H9 (cell line): ENCODE results near the gene LONRF3. TPM values are rescaled to one million over a fixed set of nuclear protein-coding genes. Genes with fewer than 3 reads are reported as not detected.

Source experiments
- DNase-seq: peaks from one replicate; pipeline ENCODE4 v3.0.0-alpha.2; 2017
- H2AFZ ChIP-seq: one replicate; pipeline ENCODE4 v1.6.1; 2013; ENCODE audit warnings: mild to moderate bottlenecking, low read length, control low read depth, moderate library complexity
- H2AK5ac ChIP-seq: 2 replicates; pipeline ENCODE4 v1.6.1; 2013; ENCODE audit warnings: low read length, control low read depth, mixed read lengths; ENCODE audit not compliant: insufficient read length
- H2BK120ac ChIP-seq: one replicate; pipeline ENCODE4 v1.6.1; 2013; ENCODE audit warnings: low read depth, mild to moderate bottlenecking, low read length, control low read depth, inconsistent platforms; ENCODE audit not compliant: poor library complexity, severe bottlenecking
- H2BK12ac ChIP-seq: 2 replicates; pipeline ENCODE4 v1.6.1; 2013; ENCODE audit warnings: low read length, control low read depth, mixed read lengths, low read depth; ENCODE audit not compliant: insufficient read length
- H2BK15ac ChIP-seq: 2 replicates; pipeline ENCODE4 v1.6.1; 2013; ENCODE audit warnings: low read depth, low read length, control low read depth
- H2BK20ac ChIP-seq: one replicate; pipeline ENCODE4 v1.6.1; 2013; ENCODE audit warnings: low read depth, mild to moderate bottlenecking, low read length, control low read depth, inconsistent platforms; ENCODE audit not compliant: poor library complexity, severe bottlenecking
- H2BK5ac ChIP-seq: 2 replicates; pipeline ENCODE4 v1.6.1; 2013; ENCODE audit warnings: low read length, control low read depth, mixed read lengths; ENCODE audit not compliant: insufficient read length
- H3K14ac ChIP-seq: 2 replicates; pipeline ENCODE4 v1.6.1; 2013; ENCODE audit warnings: low read length, control low read depth; ENCODE audit not compliant: insufficient read depth
- H3K18ac ChIP-seq: 2 replicates; pipeline ENCODE4 v1.6.1; 2013; ENCODE audit warnings: low read depth, mild to moderate bottlenecking, mixed read lengths, low read length, control low read depth; ENCODE audit not compliant: insufficient read length
- H3K23ac ChIP-seq: 2 replicates; pipeline ENCODE4 v1.6.1; 2013; ENCODE audit warnings: low read length, control low read depth, mixed read lengths, low read depth; ENCODE audit not compliant: insufficient read length
- H3K23me2 ChIP-seq: 2 replicates; pipeline ENCODE4 v1.6.1; 2013; ENCODE audit warnings: low read depth, mild to moderate bottlenecking, mixed read lengths, low read length, control low read depth; ENCODE audit not compliant: insufficient read length, poor library complexity, severe bottlenecking
- H3K27ac ChIP-seq: 2 replicates; pipeline ENCODE4 v1.5.1; 2013; ENCODE audit warnings: low read length, control low read depth, mixed read lengths, low read depth; ENCODE audit not compliant: insufficient read length
- H3K27me3 ChIP-seq: 2 replicates; pipeline ENCODE4 v1.6.1; 2013; ENCODE audit warnings: low read length, control low read depth, inconsistent platforms; ENCODE audit not compliant: insufficient read depth
- H3K4ac ChIP-seq: 2 replicates; pipeline ENCODE4 v1.6.1; 2013; ENCODE audit warnings: low read depth, mild to moderate bottlenecking, control low read depth, inconsistent platforms, low read length, moderate library complexity
- H3K4me1 ChIP-seq: 2 replicates; pipeline ENCODE4 v1.6.1; 2013; ENCODE audit warnings: low read length, control low read depth, inconsistent platforms; ENCODE audit not compliant: insufficient read depth
- H3K4me2 ChIP-seq: 2 replicates; pipeline ENCODE4 v1.6.1; 2013; ENCODE audit warnings: low read length, control low read depth, mixed read lengths; ENCODE audit not compliant: insufficient read length, insufficient read depth
- H3K56ac ChIP-seq: 2 replicates; pipeline ENCODE4 v1.6.1; 2013; ENCODE audit warnings: low read depth, mild to moderate bottlenecking, mixed read lengths, low read length, control low read depth; ENCODE audit not compliant: insufficient read length
- H3K79me1 ChIP-seq: 2 replicates; pipeline ENCODE4 v1.6.1; 2013; ENCODE audit warnings: low read depth, mild to moderate bottlenecking, moderate library complexity, low read length, control low read depth, inconsistent platforms; ENCODE audit not compliant: insufficient read depth, poor library complexity, severe bottlenecking
- H3K79me2 ChIP-seq: 2 replicates; pipeline ENCODE4 v1.6.1; 2013; ENCODE audit warnings: low read length, control low read depth, inconsistent platforms; ENCODE audit not compliant: insufficient read depth
- H3K9ac ChIP-seq: 2 replicates; pipeline ENCODE4 v1.6.1; 2013; ENCODE audit warnings: low read length, control low read depth, mixed read lengths; ENCODE audit not compliant: insufficient read length; ENCODE audit errors: extremely low read depth
- H3K9me3 ChIP-seq: one replicate; pipeline ENCODE4 v1.6.1; 2013; ENCODE audit warnings: low read depth, low read length, inconsistent platforms; ENCODE audit not compliant: control insufficient read depth
- H3T11ph ChIP-seq: one replicate; pipeline ENCODE4 v1.6.1; 2013; ENCODE audit warnings: mild to moderate bottlenecking, low read length, control low read depth, inconsistent platforms
- H4K20me1 ChIP-seq: one replicate; pipeline ENCODE4 v1.6.1; 2013; ENCODE audit not compliant: control insufficient read depth, insufficient read length, insufficient read depth
- H4K5ac ChIP-seq: 2 replicates; pipeline ENCODE4 v1.6.1; 2013; ENCODE audit warnings: low read depth, mild to moderate bottlenecking, mixed read lengths, low read length, control low read depth; ENCODE audit not compliant: insufficient read length
- H4K8ac ChIP-seq: replicated peaks from 2 replicates; pipeline ENCODE4 v1.6.1; 2013; ENCODE audit warnings: low read length, control low read depth, mixed read lengths, low read depth; ENCODE audit not compliant: insufficient read length
- H4K91ac ChIP-seq: 2 replicates; pipeline ENCODE4 v1.6.1; 2013; ENCODE audit warnings: low read depth, mild to moderate bottlenecking, moderate library complexity, mixed read lengths, low read length, control low read depth; ENCODE audit not compliant: insufficient read length
- H3K27ac Mint-ChIP-seq, 3 experiments: 2 replicates in 2 of 3; 3 replicates in 1 of 3; pipeline ENCODE4 v1.8.0; 2020 to 2021; ENCODE audit warnings: mixed read lengths in 3 of 3, mild to moderate bottlenecking in 1 of 3, moderate library complexity in 1 of 3
- H3K27me3 Mint-ChIP-seq: 2 replicates; pipeline ENCODE4 v1.8.0; 2021; ENCODE audit warnings: low read depth, mild to moderate bottlenecking, moderate library complexity, mixed read lengths
- H3K36me3 Mint-ChIP-seq, 3 experiments: 2 replicates in 2 of 3; 3 replicates in 1 of 3; pipeline ENCODE4 v1.8.0; 2020 to 2021; ENCODE audit warnings: low read depth in 3 of 3, mixed read lengths in 3 of 3; ENCODE audit not compliant: insufficient read depth in 1 of 3
- H3K4me1 Mint-ChIP-seq, 2 experiments: 2 replicates each; pipeline ENCODE4 v1.8.0; 2020; ENCODE audit warnings: mixed read lengths in 2 of 2
- H3K4me3 Mint-ChIP-seq, 2 experiments: 2 replicates in 1 of 2; 3 replicates in 1 of 2; pipeline ENCODE4 v1.8.0; 2020 to 2021; ENCODE audit warnings: mild to moderate bottlenecking in 2 of 2, mixed read lengths in 2 of 2, moderate library complexity in 1 of 2
- H3K9me3 Mint-ChIP-seq, 2 experiments: 2 replicates in 1 of 2; 3 replicates in 1 of 2; pipeline ENCODE4 v1.8.0; 2020; ENCODE audit warnings: mild to moderate bottlenecking in 2 of 2, mixed read lengths in 2 of 2, moderate library complexity in 1 of 2
- CTCF ChIP-seq: fragments of 200-600 bp; sonication (generic); conservative IDR thresholded peaks from 3 replicates; pipeline ENCODE4 v1.8.0; 2021; ENCODE audit warnings: antibody characterized with exemption, mild to moderate bottlenecking
- WGBS: extraction: QIAGEN DNeasy Blood & Tissue Kit; methylation state at CpG from one replicate; pipeline ENCODE4 v1.1.7; 2013; ENCODE audit warnings: missing lambda C conversion rate, low lambda C conversion rate, mixed read lengths; ENCODE audit not compliant: insufficient read length; ENCODE audit errors: extremely low coverage; 5-methylcytosine and 5-hydroxymethylcytosine counted together
- total RNA-seq: library from RNA; stranded (reverse); gene quantifications from 2 replicates; pipeline ENCODE4 v1.2.1, GENCODE V29; 2021

LONRF3 gene
- total RNA-seq, 1 experiment from 2014 or later: 0.33 TPM

- Mint-ChIP-seq H3K4me1 (no peaks in the 10 kb centered on the region; a peak in 1 of 4 replicates), H3K9me3 (peaks cover 57 to 61% of the 10 kb centered on the region in 2 experiments), H3K27me3 (peaks cover 3% of the 10 kb centered on the region), H3K4me3 (no peak overlapping the region), H3K27ac (no peak overlapping the region), H3K36me3 (no peaks in the 10 kb centered on the region)
- no peak for TF ChIP-seq CTCF
- Histone ChIP-seq H3K23ac (no peak overlapping the region), H3K14ac (no peak overlapping the region), H3K4me1 (no peaks in the 10 kb centered on the region), H2BK120ac (no peak overlapping the region), H4K5ac (no peak overlapping the region), H2AFZ (no peak overlapping the region), H3K56ac (no peak overlapping the region), H4K20me1 (no peaks in the 10 kb centered on the region), H2BK15ac (no peak overlapping the region), H2BK20ac (no peak overlapping the region), H4K8ac (no peak overlapping the region), H3K9me3 (peaks cover 47% of the 10 kb centered on the region), H3K79me1 (no peaks in the 10 kb centered on the region), H3K79me2 (no peaks in the 10 kb centered on the region), H2BK5ac (no peak overlapping the region), H3K23me2 (no peaks in the 10 kb centered on the region), H3K27me3 (no peaks in the 10 kb centered on the region), H3K4ac (no peak overlapping the region), H3K4me2 (no peak overlapping the region), H3K9ac (no peak overlapping the region), H3T11ph (no peak overlapping the region), H2BK12ac (no peak overlapping the region), H4K91ac (no peak overlapping the region), H3K27ac (no peak overlapping the region), H2AK5ac (no peak overlapping the region), H3K18ac (no peak overlapping the region)
- DNase-seq: no peak
- no CpG with 5 or more reads among the region's 4 CpGs for WGBS
Measured at GRCh38 chrX:119009071-119009470, 34.7 kb downstream of the LONRF3 start.
